GM19395 (cell line): Measurements from ENCODE around the gene ANKS1A.

Experiments
- ATAC-seq: cut with Tn5 transposase; IDR thresholded peaks from one replicate; pipeline ENCODE4 v1.9.1; 2021; ENCODE audit warnings: mild to moderate bottlenecking, moderate library complexity; ENCODE audit not compliant: unreplicated experiment

The ANKS1A gene

GRCh38 chr6:35080821-35081425 is 191.9 kb downstream of the ANKS1A start:
- ATAC-seq, result no peak

- no peak for ATAC-seq
Observed at GRCh38 chr6:35081426-35081851, 192.4 kb downstream of the ANKS1A start.

GRCh38 chr6:35082046-35082732 is 193.1 kb downstream of the ANKS1A start:
- no peak for ATAC-seq

GRCh38 chr6:35082733-35083403 is 193.8 kb downstream of the ANKS1A start:
- ATAC-seq, result no peak

GRCh38 chr6:35083507-35083906 is 194.5 kb downstream of the ANKS1A start:
- no peak for ATAC-seq

- no peak for ATAC-seq
Observed at GRCh38 chr6:35084041-35084491, 195.0 kb downstream of the ANKS1A start.

- ATAC-seq, result no peak
Observed at GRCh38 chr6:35084511-35085203, 195.6 kb downstream of the ANKS1A start.

GRCh38 chr6:35085359-35086281 is 196.6 kb downstream of the ANKS1A start:
- ATAC-seq, result no peak

GRCh38 chr6:35086282-35086632 is 197.2 kb downstream of the ANKS1A start:
- no peak for ATAC-seq

GRCh38 chr6:35086636-35087360 is 197.7 kb downstream of the ANKS1A start:
- ATAC-seq, result no peak

GRCh38 chr6:35087361-35088280 is 198.6 kb downstream of the ANKS1A start:
- no peak for ATAC-seq

- ATAC-seq, result no peak
Observed at GRCh38 chr6:35088281-35089215, 199.5 kb downstream of the ANKS1A start.

- ATAC-seq, result no peak
Observed at GRCh38 chr6:35089216-35089934, 200.3 kb downstream of the ANKS1A start.

- no peak for ATAC-seq
Observed at GRCh38 chr6:35089935-35090505, 201.0 kb downstream of the ANKS1A start.

- no peak for ATAC-seq
Observed at GRCh38 chr6:35090734-35091133, 201.7 kb downstream of the ANKS1A start.

- ATAC-seq, result no peak
Observed at GRCh38 chr6:35091346-35092083, 202.5 kb downstream of the ANKS1A start.
